HG03354 (cell line): ENCODE measurements around the gene BAZ1A.
"Not testable (repeated sequence)": the region's sequence is repeated elsewhere in the genome, so short reads cannot be mapped to it uniquely, and the experiment has no call there.

Experiments
- ATAC-seq: cut with Tn5 transposase; IDR thresholded peaks from one replicate; pipeline ENCODE4 v1.9.1; 2021; ENCODE audit warnings: mild to moderate bottlenecking; ENCODE audit not compliant: unreplicated experiment, poor library complexity, severe bottlenecking

The BAZ1A gene

DNA sequence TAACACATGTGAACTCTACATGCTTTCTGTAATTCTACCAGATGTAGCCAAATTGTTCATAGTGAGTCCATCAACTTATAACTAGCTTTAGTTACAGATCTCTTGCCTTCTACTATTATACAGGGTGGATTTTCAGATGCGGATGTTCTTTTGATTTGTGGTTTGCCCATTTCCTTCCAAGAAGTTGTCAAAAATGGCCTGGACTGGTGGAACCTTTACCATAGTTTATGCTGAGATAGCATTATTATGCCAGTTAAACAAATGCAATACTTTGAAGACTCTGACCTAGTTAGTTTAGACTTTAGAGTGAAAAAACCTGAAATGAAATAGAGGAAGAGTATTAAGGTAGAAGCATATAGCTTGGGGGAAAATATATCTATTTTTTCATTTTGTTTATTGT is 133.3 kb downstream of the BAZ1A start:
- ATAC-seq, result no peak

DNA sequence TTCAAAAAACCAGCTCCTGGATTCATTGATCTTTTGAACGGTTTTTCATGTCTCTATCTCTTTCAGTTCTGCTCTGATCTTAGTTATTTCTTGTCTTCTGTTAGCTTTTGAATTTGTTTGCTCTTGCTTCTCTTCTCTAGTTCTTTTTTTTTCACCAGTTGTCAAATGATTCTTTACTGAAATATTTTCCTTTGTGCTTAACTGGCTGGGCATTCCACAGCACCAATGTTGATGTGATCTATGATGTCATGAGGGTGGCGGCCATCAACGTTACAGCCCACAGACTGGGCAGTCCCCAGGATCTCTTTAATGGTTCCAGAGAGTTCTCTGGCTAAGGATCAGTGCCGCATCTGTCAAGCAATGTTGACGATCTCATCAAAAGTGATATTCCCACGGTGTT is 135.0 kb downstream of the BAZ1A start:
- not testable (repeated sequence) for ATAC-seq

DNA sequence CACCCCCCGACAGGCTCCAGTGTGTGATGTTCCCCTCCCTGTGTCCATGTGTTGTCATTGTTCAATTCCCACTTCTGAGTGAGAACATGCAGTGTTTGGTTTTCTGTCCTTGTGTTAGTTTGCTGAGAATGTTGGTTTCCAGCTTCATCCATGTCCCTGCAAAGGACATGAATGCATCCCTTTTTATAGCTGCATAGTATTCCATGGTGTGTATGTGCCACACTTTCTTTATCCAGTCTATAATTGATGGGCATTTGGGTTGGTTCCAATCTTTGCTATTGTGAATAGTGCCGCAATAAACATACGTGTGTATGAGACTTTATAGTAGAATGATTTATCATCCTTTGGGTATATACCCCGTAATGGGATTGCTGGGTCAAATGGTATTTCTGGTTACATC is 138.1 kb downstream of the BAZ1A start:
- not testable (repeated sequence) for ATAC-seq

DNA sequence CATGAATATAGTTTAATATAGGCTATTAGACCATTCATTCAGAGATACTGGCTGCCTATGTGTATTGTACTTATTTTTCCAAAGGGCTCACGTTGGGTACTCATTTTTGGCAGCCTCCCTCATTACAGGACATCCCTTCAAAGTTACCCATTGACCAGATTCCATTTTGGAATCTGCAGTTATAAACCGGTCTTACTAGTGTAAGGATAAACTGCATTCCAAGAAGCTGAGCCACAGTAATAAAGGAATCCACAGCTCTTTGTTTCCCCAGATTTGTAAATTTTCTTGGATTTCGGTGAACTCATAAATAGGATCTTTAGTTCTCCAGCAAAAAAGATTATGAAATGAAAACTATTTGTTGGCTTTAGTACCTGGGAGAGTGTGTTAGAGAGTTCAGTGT is 141.9 kb downstream of the BAZ1A start:
- no peak for ATAC-seq

DNA sequence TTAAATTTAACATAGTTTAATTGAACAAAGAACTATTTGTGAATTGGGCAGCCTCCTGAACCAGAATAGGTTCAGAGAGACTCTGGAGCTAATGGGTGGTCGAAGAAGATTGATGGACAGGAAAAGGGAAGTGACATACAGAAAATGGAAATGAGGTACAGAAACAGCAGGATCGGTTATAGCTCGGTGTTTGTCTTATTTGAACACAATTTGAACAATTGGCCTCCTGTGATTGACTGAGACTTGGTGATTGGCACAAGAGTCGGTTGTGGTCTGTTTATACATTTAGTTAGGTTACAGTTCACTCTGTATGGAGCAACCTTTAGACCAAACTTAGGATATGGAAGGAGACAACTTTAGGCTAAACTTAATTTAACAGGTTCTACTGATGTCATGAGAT is 142.4 kb downstream of the BAZ1A start:
- ATAC-seq, result no peak

DNA sequence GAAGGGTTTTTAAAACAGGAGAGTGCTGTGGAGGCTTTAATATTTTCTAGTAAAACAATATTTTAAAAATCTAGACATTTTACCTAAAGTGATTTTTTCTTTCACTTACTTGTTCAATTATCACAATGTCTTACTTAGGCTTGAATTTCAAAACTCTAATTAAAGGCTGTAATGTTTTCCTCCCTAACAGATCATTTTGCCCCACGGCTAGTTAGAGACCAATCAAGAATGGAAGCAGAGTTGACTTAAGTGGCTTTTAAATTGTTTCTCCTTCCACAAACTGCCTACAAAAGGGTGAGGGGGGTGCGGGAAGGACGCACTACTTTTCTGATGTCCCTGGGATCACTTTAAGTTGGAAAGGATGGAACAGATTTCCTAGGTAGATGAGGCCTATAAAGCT is 151.3 kb downstream of the BAZ1A start:
- ATAC-seq, result no peak

DNA sequence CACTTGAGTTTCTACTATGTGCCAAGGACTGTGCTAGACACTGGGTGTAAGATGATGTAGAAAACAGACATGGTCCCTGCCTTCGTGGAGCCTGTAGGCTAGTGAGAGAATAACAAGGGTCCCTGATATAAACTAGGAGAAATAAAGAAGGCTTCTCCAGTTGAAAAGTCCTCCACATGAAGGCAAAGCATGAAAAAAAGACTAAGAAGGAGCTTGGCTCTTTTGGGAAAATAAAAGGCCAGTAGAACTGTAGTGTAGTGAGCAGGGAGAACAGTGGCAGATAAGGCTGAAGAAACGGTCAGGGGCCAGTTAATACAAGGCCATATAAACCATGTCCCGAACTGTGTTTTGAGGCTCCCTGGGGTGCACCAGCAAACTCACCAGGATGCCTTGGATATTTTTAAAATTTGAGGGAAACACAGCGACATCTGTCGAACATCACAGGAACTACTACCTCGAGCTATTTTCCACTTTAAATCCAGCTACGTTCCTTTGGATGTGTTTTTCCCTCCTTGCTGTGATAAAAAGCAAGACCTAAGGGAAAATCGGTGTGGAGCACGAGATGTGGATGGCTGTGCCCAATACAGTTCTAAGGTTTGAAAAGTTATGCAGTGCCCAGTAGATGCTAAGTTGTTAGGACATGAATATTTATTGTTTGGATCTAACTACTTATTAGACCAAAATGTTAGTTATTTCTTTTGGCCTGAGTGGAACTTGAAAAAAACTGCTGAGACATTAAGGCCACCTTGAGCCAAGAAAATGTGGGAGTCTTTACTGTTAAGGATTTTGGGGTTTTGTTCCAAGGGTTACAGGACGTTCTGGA is 152.2 kb downstream of the BAZ1A start:
- ATAC-seq, result no peak

DNA sequence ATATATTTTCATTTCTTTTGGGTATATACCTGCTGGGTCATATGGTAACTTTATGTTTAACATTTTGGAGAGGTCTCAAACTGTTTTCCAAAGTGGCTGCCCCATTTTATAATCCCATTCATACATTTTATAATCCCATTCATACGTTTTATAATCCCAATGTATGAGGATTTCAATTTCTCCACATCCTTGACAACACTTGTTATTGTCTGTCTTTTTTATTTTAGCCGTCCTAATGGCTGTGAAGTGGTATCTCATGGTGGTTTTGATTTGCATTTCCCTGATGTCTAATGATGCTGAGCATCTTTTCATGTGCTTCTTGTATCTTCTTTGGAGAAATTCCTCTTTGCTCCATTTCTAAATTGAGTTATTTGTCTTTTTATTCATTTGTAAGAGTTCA is 154.0 kb downstream of the BAZ1A start:
- ATAC-seq, result no peak

DNA sequence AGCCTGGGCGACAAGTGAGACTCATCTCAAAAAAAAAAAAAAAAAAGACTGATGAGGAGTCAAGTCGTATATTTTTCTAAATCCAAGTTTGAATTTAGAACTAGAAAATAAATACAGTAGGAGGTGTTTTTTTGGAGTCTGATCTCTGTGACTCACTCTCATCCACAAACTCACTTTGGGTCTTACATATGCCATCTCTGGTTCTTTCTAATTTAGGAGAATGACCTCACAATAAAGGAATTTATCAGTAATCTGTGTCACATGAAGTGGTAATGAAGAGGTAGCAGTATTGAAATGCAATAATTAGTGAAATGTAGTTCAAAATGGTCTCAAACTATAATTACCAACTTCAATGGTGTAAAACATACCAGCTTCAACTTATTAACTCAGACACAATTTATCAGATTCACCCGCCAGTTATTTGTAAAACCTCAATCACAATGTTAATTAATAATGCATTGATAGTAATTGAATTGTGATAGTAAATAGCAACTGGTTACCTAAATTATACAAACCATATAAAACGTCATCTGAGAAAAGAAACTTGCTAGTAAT is 156.3 kb downstream of the BAZ1A start:
- no peak for ATAC-seq

DNA sequence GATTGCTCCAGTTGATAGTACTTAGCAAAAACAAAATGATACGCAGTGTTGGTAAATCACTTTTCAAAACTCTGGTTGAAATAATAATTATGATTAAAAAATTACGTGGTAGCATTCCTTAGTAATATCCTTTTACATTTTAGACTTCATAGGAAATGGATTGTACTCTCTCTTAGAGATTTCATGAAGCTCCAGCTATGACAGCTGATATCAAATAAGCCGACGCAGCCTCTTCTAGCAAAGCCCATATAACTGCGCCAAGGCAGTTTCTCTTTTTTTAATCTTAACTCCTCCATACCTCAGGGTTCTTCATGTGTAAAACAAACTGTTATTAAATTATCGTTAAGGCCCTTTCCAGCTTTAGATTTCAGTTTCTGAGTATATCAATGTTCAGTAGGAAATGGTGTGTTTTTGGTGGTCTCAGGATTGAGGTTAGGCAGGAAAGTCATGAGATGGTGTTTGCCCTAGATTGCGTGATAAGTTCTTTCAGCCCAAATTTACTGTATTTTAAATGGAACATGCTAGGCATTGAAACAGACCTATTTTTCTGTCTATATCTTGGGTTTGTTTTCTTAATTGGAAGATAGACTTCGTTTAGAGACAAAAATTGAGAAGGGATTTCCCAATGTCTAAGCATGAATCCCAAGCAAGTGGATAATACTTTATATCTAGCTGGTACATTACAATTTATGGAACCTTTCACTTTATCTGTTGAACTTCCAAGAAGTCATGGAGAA is 159.9 kb downstream of the BAZ1A start:
- no peak for ATAC-seq

DNA sequence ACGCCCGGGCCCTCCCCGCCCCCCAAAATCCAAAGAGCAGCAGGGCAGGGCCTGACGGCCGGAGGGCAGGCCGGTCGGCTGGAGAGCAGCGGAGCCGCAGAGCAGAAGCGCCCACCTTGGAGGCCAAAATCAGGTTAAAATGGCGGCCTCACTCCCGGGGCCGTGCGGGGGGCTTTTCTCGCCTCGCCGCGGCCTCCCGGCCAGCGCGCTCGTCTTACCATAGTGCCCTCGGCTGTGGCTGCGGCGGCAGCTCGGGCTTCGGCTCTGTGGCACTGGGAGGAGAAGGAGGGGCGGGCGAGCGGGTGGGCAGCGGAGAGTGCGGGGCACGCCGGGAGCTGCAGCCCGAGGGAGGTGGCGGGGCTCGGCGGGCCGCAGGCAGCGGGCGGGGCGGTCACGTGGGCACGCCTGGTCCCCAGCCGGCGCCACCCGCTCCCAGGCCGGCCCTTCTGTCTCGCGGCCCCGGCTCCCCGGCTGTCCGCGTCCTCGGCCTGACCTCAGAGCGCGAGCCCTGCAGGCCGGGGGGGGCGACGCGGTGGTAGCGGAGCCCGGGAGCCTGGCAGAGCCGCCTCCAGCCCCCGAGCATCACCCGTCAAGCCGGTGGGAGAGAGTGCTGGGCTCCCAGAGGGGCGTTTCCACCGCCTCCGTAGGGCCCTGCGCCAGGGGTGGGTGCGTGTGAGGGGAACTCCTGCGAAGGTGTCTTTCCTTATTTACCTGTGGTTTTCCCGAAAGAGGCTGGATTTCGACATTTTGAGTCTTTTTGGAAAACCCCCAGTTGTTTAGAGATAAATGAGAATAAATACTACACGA is 160.6 kb downstream of the BAZ1A start, which contains the start of gene CFL2:
TSS of gene CFL2 (minus strand) at position 274 of the 807 bp plus-strand sequence. CDS start at position 221, 53 bp downstream.
- ATAC-seq, result peak; percentile 91

DNA sequence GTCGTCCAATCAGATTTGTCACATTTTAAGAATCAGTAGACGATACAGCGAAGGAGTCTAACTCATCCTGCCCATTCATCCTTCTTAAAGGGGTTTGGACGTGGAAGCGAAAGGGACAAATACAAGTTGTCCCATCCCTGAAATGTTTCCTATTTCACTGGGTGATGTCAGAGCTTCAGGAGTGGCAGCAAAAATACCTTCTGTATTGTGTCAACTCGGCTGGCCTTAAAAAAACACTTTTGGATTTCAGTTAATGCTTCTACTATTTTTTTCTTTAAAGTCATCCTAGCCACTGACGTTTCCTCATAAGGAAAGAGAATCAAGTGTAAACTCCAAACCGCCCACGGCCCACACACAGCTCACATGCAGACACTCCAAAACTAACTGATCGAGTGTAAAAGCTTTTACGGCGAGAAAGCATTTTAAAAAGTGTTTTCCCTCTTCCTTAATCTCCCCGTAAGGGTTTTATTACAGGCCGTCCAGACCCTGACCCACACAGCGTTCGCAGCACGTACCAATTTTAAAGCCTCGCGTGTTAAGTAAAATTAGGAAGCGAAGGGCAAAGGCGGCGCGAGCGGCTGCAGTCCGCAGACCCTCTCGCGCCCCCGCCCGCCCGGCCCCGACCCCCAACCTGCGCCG is 161.4 kb downstream of the BAZ1A start:
- peak; percentile 31 for ATAC-seq

DNA sequence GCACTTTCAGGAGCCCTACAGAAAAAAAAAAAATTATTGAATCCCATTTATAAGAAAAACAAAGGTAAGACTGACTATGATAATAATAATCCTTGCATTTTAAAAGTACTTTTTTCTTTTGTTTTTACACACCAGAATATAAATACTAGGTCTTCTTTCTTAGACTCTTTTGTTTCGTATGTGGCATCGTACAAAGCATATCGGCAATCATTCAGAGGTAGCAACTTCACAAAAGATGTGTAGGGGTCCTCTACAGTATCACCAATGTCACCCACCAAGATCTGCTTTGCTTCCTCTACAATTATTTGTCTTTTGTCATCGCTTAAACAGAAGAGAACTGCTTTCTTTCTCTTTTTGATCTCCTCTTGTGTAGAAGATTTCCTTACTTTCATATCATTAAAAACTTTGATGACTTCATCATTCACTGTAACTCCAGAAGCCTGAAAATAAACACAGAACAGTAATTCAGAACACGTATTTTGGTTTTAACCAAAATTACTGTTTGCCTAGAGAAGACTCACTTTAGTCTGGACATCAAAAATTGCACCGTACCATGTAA is 162.0 kb downstream of the BAZ1A start:
- no peak for ATAC-seq

DNA sequence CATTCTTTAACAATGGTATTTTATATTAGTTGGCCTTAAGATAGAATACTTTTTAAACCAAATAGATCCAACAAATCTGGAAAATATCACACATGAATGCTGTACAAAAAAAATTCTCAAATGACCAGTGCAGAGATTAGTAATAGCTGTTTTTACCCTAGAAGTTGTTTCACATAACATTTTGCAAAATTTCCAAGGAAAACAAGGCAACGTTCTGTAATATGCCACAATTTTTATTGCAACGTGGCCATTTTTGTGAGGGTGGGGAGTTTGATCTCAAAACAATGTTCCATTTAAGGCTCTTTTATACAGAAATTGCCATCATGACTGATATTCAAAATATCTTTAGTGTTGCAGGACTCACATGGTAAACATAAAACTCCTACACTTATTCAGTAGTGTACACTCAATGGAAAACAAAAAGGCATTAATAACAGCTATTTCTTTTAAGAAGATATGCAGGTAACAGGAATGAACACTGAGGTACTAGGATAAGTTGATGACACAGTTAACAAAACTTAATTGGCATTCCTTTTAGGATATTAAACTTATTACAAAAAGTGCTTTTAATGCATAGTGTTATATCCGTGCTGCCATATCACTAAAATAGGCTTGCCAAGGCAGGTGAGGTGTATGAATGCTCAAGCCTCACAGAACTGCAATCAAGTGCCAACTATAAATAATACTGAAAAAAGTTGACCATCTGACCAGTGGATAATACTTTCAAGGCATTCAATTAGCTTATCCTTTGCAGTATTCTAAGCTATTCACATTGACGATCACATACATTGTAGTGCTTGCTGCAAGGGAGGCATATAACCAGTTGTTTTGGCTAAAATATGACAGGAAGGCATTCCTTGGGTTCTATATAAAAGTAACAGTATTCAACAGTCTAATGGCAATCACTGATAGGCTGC is 163.1 kb downstream of the BAZ1A start:
- ATAC-seq, result no peak

DNA sequence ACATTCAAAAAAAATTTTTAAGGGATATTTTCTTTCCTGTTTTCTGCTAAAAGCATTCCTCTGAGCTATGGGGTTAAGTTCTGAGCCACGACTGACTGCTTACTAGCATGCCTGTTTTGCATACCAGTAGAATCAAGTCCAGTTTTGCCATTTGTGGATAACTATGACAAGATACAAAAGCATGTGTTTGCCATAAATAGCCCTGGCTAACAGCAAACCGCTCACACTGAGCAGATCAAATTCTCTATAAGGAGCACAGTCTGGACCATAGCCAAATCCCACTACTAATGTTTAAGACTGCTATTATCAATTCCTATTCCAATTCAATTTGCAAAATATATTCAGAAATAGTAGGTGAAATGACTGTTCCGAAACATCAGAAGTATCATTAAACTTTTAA is 164.0 kb downstream of the BAZ1A start:
- peak; percentile 43 for ATAC-seq

DNA sequence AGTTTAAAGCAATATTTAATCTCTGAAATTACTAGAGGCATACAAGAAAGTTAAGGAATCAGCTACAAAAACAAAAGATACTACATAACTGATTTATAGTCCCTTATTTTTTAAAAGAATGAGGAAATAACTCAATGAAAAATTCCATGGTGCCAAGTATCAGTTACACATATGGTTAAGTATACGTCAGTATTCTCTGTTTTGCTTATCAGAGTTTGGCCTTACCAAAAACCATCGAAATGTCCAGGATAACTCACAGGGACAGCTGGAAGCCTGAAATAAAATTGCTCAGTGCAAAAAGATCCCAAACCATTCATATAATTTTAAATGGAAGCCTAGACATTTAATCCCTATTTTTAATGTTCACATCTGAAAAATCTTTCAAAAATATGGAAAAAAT is 164.4 kb downstream of the BAZ1A start:
- no peak for ATAC-seq

DNA sequence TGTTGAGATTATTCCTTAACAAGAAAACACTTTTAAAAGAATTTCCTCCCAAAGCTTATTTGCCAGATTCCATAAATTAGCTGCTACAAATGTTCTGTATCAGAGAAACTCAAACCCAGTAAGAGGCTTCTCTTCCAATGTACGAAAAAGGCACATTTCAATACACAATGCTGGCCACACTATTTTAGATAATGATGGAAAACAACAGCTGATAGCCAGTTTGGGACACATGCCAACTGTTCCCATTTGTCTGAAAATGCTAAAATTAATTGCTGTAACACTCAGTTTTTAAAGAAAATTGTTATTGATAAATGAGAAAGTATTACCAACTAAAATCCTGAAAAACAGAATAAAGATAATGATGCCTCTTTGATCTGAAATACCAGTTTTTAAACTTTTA is 165.2 kb downstream of the BAZ1A start:
- no peak for ATAC-seq

DNA sequence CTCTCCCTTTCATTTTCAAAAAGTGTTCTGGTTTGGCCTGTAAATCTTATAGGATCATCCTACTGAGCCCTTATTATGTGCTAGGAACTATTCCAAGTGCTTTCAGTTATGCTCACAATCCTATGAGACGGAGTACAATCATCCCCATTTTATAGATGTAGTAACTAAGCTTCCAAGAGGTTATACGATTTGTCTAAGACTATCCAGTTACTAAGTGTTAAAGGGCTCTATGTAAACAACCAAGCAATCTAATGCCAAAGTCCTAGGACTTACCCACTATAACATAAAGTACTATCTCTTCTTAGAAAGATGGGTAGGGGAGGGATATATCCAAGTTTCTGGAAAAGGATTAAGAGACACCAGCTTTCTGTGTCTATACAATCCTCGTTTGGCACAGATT is 167.4 kb downstream of the BAZ1A start:
- no peak for ATAC-seq
